Measurements from ENCODE around the gene OR4E1.

The OR4E1 gene

GRCh38 chr14:21672116-21672515 is 1.5 kb downstream of the OR4E1 start:
- H4K5ac ChIP-seq (ENCODE audit: low read length) = no peak overlapping the region
- H3K4ac ChIP-seq (ENCODE audit: low read depth, low read length) = no peak overlapping the region
- no peak overlapping the region for H3K27ac ChIP-seq (ENCODE audit: low read depth, low read length)
- no peak for DNase-seq
- H3K9ac ChIP-seq (ENCODE audit: low read length) = no peak overlapping the region
- no peaks in the 10 kb centered on the region for H3K79me1 ChIP-seq (ENCODE audit: low read length)
- no peak overlapping the region for H2BK120ac ChIP-seq (ENCODE audit: low read depth, low read length)
- no peak overlapping the region for H3K4me3 ChIP-seq (ENCODE audit: low read length)
- no peaks in the 10 kb centered on the region for H3K27me3 ChIP-seq (ENCODE audit: insufficient read depth, low read length, poor library complexity)
- no peak overlapping the region for H2BK15ac ChIP-seq (replicated peaks; ENCODE audit: low read depth)
- H2BK5ac ChIP-seq (ENCODE audit: low read length) = no peak overlapping the region
- H3K79me2 ChIP-seq (ENCODE audit: control insufficient read depth, insufficient read depth, low read length) = no peaks in the 10 kb centered on the region
- no CpG with 5 or more reads among the region's 1 CpG for WGBS (ENCODE audit: extremely low coverage, insufficient coverage, low lambda C conversion rate)
- no peak overlapping the region for H3K18ac ChIP-seq (ENCODE audit: low read length)
- no peak overlapping the region for H3K23ac ChIP-seq (ENCODE audit: low read length)
- H3K36me3 ChIP-seq (ENCODE audit: control insufficient read depth, insufficient read depth, low read length) = no peaks in the 10 kb centered on the region
- H3K4me2 ChIP-seq (ENCODE audit: low read length) = no peak overlapping the region
- no peak overlapping the region for H4K8ac ChIP-seq (ENCODE audit: low read depth, low read length)
- H3K4me1 ChIP-seq (ENCODE audit: control insufficient read depth, low read depth, low read length) = no peaks in the 10 kb centered on the region
- no peak overlapping the region for H2AK5ac ChIP-seq (ENCODE audit: low read length)
- no peak overlapping the region for H3K56ac ChIP-seq (ENCODE audit: low read length)

DNA sequence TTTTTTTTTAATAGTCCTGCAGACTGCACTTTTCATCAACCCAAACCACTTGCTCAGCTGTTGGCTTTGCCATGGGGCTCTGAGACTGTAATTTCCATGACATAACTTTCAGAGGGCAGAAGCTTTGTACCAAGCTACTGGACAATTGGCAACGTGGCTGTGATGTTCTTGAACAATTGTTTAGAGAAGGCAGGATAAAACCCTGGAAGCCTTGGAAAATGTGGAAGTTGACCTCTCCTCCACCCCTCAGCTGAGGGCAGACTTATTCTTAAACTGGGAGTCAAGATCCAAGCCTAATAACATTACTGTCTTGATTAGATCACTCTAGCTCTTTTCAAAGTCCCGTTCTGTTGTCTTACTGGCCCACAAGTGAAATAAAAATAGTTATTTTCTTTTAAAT is 2.2 kb downstream of the OR4E1 start:
- Histone ChIP-seq H3K4ac (ENCODE audit: low read depth, low read length) (no peak overlapping the region), H3K23ac (ENCODE audit: low read length) (no peak overlapping the region), H4K8ac (ENCODE audit: low read depth, low read length) (no peak overlapping the region), H3K4me3 (ENCODE audit: low read length) (no peak overlapping the region), H3K79me2 (ENCODE audit: control insufficient read depth, insufficient read depth, low read length) (no peaks in the 10 kb centered on the region), H2BK5ac (ENCODE audit: low read length) (no peak overlapping the region), H3K18ac (ENCODE audit: low read length) (no peak overlapping the region), H3K4me1 (ENCODE audit: control insufficient read depth, low read depth, low read length) (no peaks in the 10 kb centered on the region), H2AK5ac (ENCODE audit: low read length) (no peak overlapping the region), H2BK15ac (replicated peaks; ENCODE audit: low read depth) (no peak overlapping the region), H3K56ac (ENCODE audit: low read length) (no peak overlapping the region), H4K5ac (ENCODE audit: low read length) (no peak overlapping the region), H2BK120ac (ENCODE audit: low read depth, low read length) (no peak overlapping the region), H3K27ac (ENCODE audit: low read depth, low read length) (no peak overlapping the region), H3K27me3 (ENCODE audit: insufficient read depth, low read length, poor library complexity) (no peaks in the 10 kb centered on the region), H3K4me2 (ENCODE audit: low read length) (no peak overlapping the region), H3K36me3 (ENCODE audit: control insufficient read depth, insufficient read depth, low read length) (no peaks in the 10 kb centered on the region), H3K9ac (ENCODE audit: low read length) (no peak overlapping the region), H3K79me1 (ENCODE audit: low read length) (no peaks in the 10 kb centered on the region)
- no CpG with 5 or more reads among the region's 2 CpGs for WGBS (ENCODE audit: extremely low coverage, insufficient coverage, low lambda C conversion rate)
- DNase-seq = no peak

- Histone ChIP-seq H3K27me3 (ENCODE audit: insufficient read depth, low read length, poor library complexity) (no peaks in the 10 kb centered on the region), H3K4me3 (ENCODE audit: low read length) (no peak overlapping the region), H3K79me1 (ENCODE audit: low read length) (no peaks in the 10 kb centered on the region), H3K4me2 (ENCODE audit: low read length) (no peak overlapping the region), H3K4ac (ENCODE audit: low read depth, low read length) (no peak overlapping the region), H4K5ac (ENCODE audit: low read length) (no peak overlapping the region), H3K56ac (ENCODE audit: low read length) (no peak overlapping the region), H3K4me1 (ENCODE audit: control insufficient read depth, low read depth, low read length) (no peaks in the 10 kb centered on the region), H2BK15ac (replicated peaks; ENCODE audit: low read depth) (no peak overlapping the region), H4K8ac (ENCODE audit: low read depth, low read length) (no peak overlapping the region), H2AK5ac (ENCODE audit: low read length) (no peak overlapping the region), H3K9ac (ENCODE audit: low read length) (no peak overlapping the region), H3K18ac (ENCODE audit: low read length) (no peak overlapping the region), H3K23ac (ENCODE audit: low read length) (no peak overlapping the region), H3K36me3 (ENCODE audit: control insufficient read depth, insufficient read depth, low read length) (no peaks in the 10 kb centered on the region), H3K27ac (ENCODE audit: low read depth, low read length) (no peak overlapping the region), H2BK5ac (ENCODE audit: low read length) (no peak overlapping the region), H2BK120ac (ENCODE audit: low read depth, low read length) (no peak overlapping the region), H3K79me2 (ENCODE audit: control insufficient read depth, insufficient read depth, low read length) (no peaks in the 10 kb centered on the region)
- DNase-seq = no peak
Observed at GRCh38 chr14:21669284-21669683, 4.3 kb downstream of the OR4E1 start.

DNA sequence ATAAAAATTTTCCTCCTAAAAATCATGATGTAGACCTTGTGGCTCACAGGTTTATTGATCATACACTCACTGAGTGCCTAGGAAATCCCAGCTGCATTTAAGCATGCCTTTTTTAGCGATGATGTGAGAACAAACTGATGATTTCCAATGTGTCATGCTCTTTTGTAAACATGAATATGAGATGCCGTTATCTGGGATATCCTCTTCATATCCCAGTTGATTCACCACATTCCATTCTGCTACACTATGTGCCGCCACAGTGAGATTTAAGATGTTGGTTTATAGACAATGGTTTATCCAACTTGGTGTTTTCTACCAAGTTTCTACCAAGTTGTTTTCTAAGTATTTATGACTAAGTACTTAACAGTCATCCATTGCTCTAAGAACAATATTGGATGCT is 5.2 kb downstream of the OR4E1 start:
- no peaks in the 10 kb centered on the region for H3K79me1 ChIP-seq (ENCODE audit: low read length)
- H3K4ac ChIP-seq (ENCODE audit: low read depth, low read length) = no peak overlapping the region
- H3K4me3 ChIP-seq (ENCODE audit: low read length) = no peak overlapping the region
- H2BK15ac ChIP-seq (replicated peaks; ENCODE audit: low read depth) = no peak overlapping the region
- H4K5ac ChIP-seq (ENCODE audit: low read length) = no peak overlapping the region
- H3K27ac ChIP-seq (ENCODE audit: low read depth, low read length) = no peak overlapping the region
- no peak overlapping the region for H3K23ac ChIP-seq (ENCODE audit: low read length)
- H3K36me3 ChIP-seq (ENCODE audit: control insufficient read depth, insufficient read depth, low read length) = no peaks in the 10 kb centered on the region
- no peaks in the 10 kb centered on the region for H3K4me1 ChIP-seq (ENCODE audit: control insufficient read depth, low read depth, low read length)
- H3K56ac ChIP-seq (ENCODE audit: low read length) = no peak overlapping the region
- H3K4me2 ChIP-seq (ENCODE audit: low read length) = no peak overlapping the region
- WGBS (ENCODE audit: extremely low coverage, insufficient coverage, low lambda C conversion rate) = no CpG with 5 or more reads among the region's 3 CpGs
- no peak overlapping the region for H2BK5ac ChIP-seq (ENCODE audit: low read length)
- no peak overlapping the region for H2BK120ac ChIP-seq (ENCODE audit: low read depth, low read length)
- no peaks in the 10 kb centered on the region for H3K27me3 ChIP-seq (ENCODE audit: insufficient read depth, low read length, poor library complexity)
- H2AK5ac ChIP-seq (ENCODE audit: low read length) = no peak overlapping the region
- H3K18ac ChIP-seq (ENCODE audit: low read length) = no peak overlapping the region
- H3K9ac ChIP-seq (ENCODE audit: low read length) = no peak overlapping the region
- no peak overlapping the region for H4K8ac ChIP-seq (ENCODE audit: low read depth, low read length)
- no peaks in the 10 kb centered on the region for H3K79me2 ChIP-seq (ENCODE audit: control insufficient read depth, insufficient read depth, low read length)
- no peak for DNase-seq

GRCh38 chr14:21656980-21657379 is 16.6 kb downstream of the OR4E1 start:
- no peaks in the 10 kb centered on the region for H3K79me2 ChIP-seq (ENCODE audit: control insufficient read depth, insufficient read depth, low read length)
- no peak overlapping the region for H3K18ac ChIP-seq (ENCODE audit: low read length)
- H3K27ac ChIP-seq (ENCODE audit: low read depth, low read length) = no peak overlapping the region
- no peak overlapping the region for H2BK120ac ChIP-seq (ENCODE audit: low read depth, low read length)
- DNase-seq = no peak
- no peak overlapping the region for H4K5ac ChIP-seq (ENCODE audit: low read length)
- no peaks in the 10 kb centered on the region for H3K27me3 ChIP-seq (ENCODE audit: insufficient read depth, low read length, poor library complexity)
- H3K4ac ChIP-seq (ENCODE audit: low read depth, low read length) = no peak overlapping the region
- no peak overlapping the region for H2BK5ac ChIP-seq (ENCODE audit: low read length)
- H4K8ac ChIP-seq (ENCODE audit: low read depth, low read length) = no peak overlapping the region
- H3K36me3 ChIP-seq (ENCODE audit: control insufficient read depth, insufficient read depth, low read length) = no peaks in the 10 kb centered on the region
- H3K9ac ChIP-seq (ENCODE audit: low read length) = no peak overlapping the region
- H3K4me2 ChIP-seq (ENCODE audit: low read length) = no peak overlapping the region
- no peak overlapping the region for H3K23ac ChIP-seq (ENCODE audit: low read length)
- H3K4me3 ChIP-seq (ENCODE audit: low read length) = no peak overlapping the region
- no peaks in the 10 kb centered on the region for H3K79me1 ChIP-seq (ENCODE audit: low read length)
- no peak overlapping the region for H3K56ac ChIP-seq (ENCODE audit: low read length)
- no peak overlapping the region for H2BK15ac ChIP-seq (replicated peaks; ENCODE audit: low read depth)
- WGBS (ENCODE audit: extremely low coverage, insufficient coverage, low lambda C conversion rate) = no CpG with 5 or more reads among the region's 1 CpG
- no peak overlapping the region for H2AK5ac ChIP-seq (ENCODE audit: low read length)
- peaks cover 3% of the 10 kb centered on the region for H3K4me1 ChIP-seq (ENCODE audit: control insufficient read depth, low read depth, low read length)

GRCh38 chr14:21654215-21654614 is 19.4 kb downstream of the OR4E1 start:
- no peaks in the 10 kb centered on the region for H3K27me3 ChIP-seq (ENCODE audit: insufficient read depth, low read length, poor library complexity)
- H3K4ac ChIP-seq (ENCODE audit: low read depth, low read length) = no peak overlapping the region
- H3K36me3 ChIP-seq (ENCODE audit: control insufficient read depth, insufficient read depth, low read length) = no peaks in the 10 kb centered on the region
- no peak overlapping the region for H4K5ac ChIP-seq (ENCODE audit: low read length)
- no peak overlapping the region for H3K27ac ChIP-seq (ENCODE audit: low read depth, low read length)
- no peak overlapping the region for H3K18ac ChIP-seq (ENCODE audit: low read length)
- H2BK15ac ChIP-seq (replicated peaks; ENCODE audit: low read depth) = no peak overlapping the region
- H2AK5ac ChIP-seq (ENCODE audit: low read length) = no peak overlapping the region
- DNase-seq = no peak
- no peak overlapping the region for H3K23ac ChIP-seq (ENCODE audit: low read length)
- H3K79me1 ChIP-seq (ENCODE audit: low read length) = no peaks in the 10 kb centered on the region
- no peak overlapping the region for H4K8ac ChIP-seq (ENCODE audit: low read depth, low read length)
- no CpG with 5 or more reads among the region's 5 CpGs for WGBS (ENCODE audit: extremely low coverage, insufficient coverage, low lambda C conversion rate)
- no peaks in the 10 kb centered on the region for H3K79me2 ChIP-seq (ENCODE audit: control insufficient read depth, insufficient read depth, low read length)
- peaks cover 3% of the 10 kb centered on the region for H3K4me1 ChIP-seq (ENCODE audit: control insufficient read depth, low read depth, low read length)
- H3K4me3 ChIP-seq (ENCODE audit: low read length) = no peak overlapping the region
- H3K4me2 ChIP-seq (ENCODE audit: low read length) = no peak overlapping the region
- H3K9ac ChIP-seq (ENCODE audit: low read length) = no peak overlapping the region
- no peak overlapping the region for H3K56ac ChIP-seq (ENCODE audit: low read length)
- no peak overlapping the region for H2BK5ac ChIP-seq (ENCODE audit: low read length)
- no peak overlapping the region for H2BK120ac ChIP-seq (ENCODE audit: low read depth, low read length)
